GM21619 (cell line): ENCODE data around the gene ATXN3.

ENCODE experiments used
- ATAC-seq: cut with Tn5 transposase; IDR thresholded peaks from one replicate; pipeline ENCODE4 v1.9.1; 2021; ENCODE audit not compliant: unreplicated experiment

ATXN3 gene

GRCh38 chr14:92010644-92011043 lies 95.7 kb downstream of the ATXN3 start:
- ATAC-seq, result no peak

- no peak for ATAC-seq
These were observed 96.8 kb downstream of the ATXN3 start for GRCh38 chr14:92009604-92010003.
